ENCODE measurements around the gene PRPF31. TPM values are rescaled to one million over a fixed set of nuclear protein-coding genes. Genes with fewer than 3 reads are reported as not detected.

The PRPF31 gene
- total RNA-seq, 2 experiments from 2014 or later = 123 to 124 TPM

DNA sequence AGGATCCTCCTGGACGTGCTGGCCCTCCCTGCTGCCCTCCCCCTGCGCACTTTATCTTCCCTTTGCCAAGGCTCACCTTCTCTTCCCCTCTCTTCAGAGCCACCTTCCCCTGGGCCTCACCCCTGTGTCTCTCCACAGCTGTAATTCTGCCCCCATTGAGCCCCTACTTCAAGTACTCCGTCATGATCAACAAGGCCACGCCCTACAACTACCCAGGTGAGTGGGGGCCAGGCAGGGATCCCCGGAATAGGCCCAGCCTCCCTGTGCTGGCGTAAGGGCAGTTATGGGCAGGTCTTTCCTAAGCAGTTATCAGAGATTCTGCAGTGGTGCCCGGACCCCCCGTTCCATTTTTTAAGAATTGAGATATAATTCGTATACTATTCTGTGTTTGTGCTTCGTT is 9.8 kb upstream of the PRPF31 start:
- ChIA-PET POLR2A (no interaction called here), CTCF (interaction anchor here (0.7 kb wide), 1 partner anchor 11 kb away, joined by 4 read pairs; no protein-coding TSS in a partner anchor)

DNA sequence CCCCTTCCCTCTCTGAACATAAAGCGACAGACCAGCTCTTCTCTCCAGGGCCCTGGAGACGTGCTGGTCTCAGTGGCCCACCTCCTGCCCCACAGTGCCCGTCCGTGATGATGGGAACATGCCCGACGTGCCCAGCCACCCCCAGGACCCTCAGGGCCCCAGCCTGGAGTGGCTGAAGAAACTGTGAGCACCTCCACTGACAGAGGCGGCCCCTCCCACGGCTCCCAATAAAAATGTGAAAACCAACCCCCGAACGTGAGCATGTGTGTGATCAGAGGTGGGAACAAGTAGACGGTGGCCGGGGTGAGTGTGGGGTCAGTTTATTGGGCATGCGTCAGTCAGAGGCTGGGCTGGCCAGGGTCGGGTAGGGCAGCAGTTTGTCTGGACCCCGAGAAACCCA is 8.8 kb upstream of the PRPF31 start:
- POLR2A ChIA-PET = no interaction called here
- CTCF ChIA-PET = no interaction called here

DNA sequence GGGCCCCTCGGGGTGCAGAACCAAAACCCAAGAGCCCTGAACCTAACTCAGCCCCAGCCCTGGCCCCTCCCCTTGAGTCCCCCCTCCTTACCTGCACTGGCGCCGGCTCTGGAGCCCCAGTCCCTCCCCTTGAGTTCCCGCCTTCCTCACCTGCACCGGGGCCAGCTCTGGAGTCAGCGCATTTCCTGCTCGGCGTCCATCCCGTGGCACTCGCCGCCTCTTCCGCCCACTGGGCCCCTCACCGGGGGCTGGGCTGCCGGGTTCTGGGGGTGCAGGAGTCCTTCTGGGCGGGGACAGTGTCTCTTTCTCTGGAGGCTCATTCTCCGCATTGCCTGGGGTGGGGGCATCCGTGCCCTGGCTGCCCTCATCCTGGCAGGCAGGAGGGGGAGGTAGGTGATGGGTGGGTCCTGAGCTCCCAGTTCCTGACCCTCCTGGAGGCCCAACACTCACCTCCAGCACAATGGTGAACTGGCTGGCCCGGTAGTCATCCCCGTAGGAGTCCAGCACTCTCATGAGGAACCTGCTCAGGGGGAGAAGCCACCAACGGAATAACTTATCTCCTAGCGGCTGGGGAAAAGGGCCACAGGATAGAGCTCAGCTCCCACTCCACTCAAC is 7.6 kb upstream of the PRPF31 start:
- ChIA-PET CTCF (no interaction called here), POLR2A (no interaction called here)

DNA sequence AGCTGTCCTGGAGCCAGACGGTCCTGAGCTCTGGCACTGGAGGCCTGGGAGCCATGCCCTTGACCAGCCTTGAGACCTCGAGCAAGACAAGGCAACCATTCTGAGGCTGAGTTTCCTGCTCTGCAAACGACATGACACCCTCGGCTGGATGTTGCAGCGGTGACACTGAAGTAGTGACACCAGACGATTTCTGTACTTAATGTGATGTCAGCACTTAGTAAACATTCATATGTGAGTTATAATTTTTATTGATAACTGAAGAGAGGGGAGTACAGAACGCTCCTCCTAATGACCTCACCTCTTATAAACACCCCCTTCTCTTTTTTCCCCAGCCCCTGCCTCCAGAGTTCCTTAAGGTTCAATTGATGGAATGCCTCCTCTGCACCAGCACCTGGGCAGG is 7.1 kb upstream of the PRPF31 start:
- ChIA-PET POLR2A (no interaction called here), CTCF (no interaction called here)

DNA sequence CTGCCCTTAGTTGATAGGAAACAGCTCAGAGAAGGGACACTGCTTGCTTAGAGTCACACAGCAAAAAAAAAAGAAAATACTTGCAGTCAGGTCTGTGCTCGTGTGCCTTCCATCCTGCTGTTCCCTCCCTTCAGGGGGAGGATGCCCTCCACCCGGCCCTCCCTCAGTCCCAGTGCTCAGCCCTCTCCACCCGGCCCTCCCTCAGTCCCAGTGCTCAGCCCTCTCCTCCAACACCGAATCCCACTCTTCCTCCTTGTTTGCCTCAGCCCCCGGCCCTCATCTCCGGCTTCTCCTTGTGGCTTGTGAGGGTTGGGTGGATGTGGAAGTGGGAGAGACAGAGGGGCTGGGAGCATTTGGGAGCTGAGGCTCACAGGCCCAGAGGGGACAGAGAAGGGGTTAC is 5.9 kb upstream of the PRPF31 start:
- ChIA-PET POLR2A (no interaction called here), CTCF (no interaction called here)

DNA sequence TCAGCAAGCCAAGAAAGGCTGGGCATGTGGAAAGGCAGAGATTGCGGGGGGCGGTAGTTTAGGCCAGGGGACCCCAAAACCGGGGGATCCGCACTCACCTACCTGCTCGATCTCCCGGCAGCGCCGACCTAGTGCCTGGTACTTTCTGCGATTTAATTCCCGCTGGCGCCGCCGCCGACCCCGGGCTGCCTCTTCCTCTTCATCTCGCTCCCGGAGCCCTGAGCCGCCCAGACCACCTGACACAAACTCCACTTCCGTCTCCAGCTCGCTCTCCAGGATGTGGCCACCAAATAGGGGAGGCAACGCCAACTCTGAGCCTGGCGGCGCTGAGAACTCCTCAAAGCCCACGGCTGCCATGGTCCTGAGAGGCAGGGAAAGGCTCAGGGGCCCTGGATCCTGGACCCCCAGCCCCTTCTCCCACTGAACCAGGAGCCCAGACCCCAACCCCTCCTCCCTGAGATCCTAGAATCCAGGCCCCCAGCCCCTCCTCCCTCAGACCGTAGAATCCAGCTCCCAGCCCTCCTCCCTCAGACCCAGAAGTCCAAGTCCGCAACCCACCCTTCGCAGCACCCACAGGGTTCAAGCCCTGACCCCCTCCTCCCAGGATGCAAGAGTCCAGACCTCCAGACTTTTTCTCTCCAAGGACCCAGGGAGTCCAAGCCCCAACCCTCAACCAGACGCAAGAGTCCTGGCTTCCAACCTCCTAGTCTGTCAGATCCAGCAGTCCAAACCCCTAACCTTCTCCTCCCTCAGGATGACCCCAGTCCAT is 1.0 kb upstream of the PRPF31 start:
- ChIA-PET POLR2A (interaction anchor here (2.2 to 2.4 kb wide), 2 partner anchors 12 to 23 kb away, joined by 13 to 15 read pairs; partner anchors contain the start of genes CNOT3 and NDUFA3), CTCF (interaction anchor here (0.7 to 2.1 kb wide), 3 partner anchors 11 to 45 kb away, joined by 3 to 7 read pairs (median 5); partner anchors contain the start of gene LENG1)

DNA sequence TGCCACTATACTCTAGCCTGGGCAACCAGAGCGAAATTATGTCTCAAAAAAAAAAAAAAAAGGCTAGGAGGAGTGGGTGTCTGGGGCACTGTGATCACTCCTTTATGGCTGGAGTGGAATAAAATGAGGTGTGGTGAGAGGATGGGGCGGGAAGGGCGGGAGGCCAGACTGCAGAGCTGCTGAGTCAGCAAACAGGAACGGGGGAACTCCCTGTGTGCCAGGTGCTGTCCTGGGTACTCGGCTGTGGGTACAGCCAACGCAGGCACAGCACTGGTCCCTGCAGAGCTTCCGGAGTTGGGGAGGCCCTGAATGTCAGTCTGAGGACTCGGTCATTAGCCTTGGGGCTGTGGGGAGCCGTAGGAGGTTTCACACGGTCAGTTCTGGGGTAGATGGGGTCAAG is 5.7 kb downstream of the PRPF31 start:
- CTCF ChIA-PET = no interaction called here
- POLR2A ChIA-PET = interaction anchor here (0.6 to 0.7 kb wide), 2 partner anchors 17 to 261 kb away, joined by 3 to 7 read pairs; no protein-coding TSS in a partner anchor

DNA sequence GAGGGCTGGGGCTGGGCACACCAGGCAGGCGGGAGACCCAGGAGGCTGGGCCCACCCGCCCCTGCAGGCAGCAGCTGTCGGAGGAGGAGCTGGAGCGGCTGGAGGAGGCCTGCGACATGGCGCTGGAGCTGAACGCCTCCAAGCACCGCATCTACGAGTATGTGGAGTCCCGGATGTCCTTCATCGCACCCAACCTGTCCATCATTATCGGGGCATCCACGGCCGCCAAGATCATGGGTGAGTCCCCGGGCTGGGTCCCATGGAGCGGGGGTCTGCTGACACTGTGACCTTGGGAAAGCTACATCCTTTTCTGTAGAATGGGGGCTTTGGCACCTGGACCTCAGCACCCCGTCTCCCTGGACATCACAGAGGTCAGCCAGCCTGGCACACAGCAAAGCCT is 8.1 kb downstream of the PRPF31 start:
- ChIA-PET POLR2A (no interaction called here), CTCF (no interaction called here)

DNA sequence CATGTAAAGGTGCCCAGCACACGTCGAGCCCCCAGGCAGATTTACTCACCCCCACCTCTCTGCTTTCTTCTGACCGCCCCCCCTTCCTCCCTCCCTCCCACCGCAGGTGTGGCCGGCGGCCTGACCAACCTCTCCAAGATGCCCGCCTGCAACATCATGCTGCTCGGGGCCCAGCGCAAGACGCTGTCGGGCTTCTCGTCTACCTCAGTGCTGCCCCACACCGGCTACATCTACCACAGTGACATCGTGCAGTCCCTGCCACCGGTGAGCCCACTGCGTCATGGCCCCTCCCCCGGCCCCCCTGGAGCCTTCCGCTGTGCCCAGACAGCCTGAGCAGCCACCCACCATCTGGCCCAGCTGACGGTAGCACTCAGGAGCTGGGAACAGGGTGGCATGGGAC is 8.8 kb downstream of the PRPF31 start:
- CTCF ChIA-PET = no interaction called here
- POLR2A ChIA-PET = no interaction called here

DNA sequence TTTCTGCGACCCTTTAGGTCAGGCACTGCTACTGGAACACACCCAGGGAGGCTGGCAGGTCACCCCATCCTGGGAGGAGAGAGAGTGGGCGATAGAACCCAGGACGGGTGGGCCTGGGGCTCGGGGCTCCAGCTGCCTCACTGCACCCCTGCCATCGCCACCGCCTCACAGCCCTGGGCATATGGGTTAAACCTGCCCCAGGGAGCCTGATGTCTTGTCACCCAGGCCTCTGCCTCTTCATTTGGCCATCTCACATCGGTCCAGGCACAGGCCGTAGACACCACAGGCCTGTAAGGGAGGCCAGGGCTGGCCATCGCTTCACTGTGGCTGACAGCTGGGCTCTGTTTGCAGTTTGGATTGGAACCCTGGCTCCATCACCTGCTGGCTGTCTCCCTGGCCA is 10.2 kb downstream of the PRPF31 start:
- ChIA-PET CTCF (no interaction called here), POLR2A (no interaction called here)

DNA sequence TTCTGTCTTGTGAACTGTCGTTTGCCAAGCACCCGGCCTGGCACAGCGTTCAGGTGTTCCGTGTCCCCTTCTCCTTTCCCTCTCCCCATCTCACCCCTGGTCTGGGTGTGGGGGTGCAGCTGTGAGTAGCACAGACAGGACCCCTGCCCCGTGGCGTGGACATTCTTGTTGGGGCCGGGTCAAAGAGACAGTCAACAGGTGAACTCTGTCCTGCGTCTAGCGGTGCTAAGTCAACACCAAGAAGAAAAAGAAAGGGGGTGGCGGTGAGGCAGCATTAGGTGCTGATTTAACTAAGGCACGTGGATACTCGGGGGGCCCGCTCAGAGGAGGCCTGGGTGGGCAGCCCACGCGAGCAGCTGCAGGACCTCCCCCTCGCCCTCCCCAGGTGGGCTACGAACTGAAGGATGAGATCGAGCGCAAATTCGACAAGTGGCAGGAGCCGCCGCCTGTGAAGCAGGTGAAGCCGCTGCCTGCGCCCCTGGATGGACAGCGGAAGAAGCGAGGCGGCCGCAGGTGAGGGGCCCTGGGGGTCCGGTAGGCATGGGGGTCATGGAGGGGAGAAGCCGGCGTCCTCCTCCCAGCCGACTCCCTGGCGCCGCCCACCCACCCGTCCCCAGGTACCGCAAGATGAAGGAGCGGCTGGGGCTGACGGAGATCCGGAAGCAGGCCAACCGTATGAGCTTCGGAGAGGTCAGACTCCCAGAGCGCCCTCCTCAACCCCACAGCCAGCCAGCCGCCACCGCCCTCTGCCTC is 12.3 kb downstream of the PRPF31 start:
- ChIA-PET CTCF (no interaction called here), POLR2A (no interaction called here)

DNA sequence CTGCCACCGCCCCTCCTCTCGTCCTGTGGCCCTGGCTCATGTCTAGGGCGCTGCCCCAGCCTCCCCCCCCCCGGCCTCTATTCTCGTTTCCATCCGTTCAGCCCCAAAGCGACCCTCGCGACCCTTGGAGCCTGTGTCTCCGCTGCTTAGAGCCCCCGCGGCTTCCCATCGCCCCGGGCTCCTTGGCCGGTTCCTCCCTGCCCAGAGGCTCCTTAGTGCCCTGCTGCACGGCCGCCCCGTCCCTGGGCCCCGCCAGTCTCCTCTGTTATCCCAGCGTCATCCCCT is 12.8 kb downstream of the PRPF31 start:
- ChIA-PET CTCF (no interaction called here), POLR2A (no interaction called here)

DNA sequence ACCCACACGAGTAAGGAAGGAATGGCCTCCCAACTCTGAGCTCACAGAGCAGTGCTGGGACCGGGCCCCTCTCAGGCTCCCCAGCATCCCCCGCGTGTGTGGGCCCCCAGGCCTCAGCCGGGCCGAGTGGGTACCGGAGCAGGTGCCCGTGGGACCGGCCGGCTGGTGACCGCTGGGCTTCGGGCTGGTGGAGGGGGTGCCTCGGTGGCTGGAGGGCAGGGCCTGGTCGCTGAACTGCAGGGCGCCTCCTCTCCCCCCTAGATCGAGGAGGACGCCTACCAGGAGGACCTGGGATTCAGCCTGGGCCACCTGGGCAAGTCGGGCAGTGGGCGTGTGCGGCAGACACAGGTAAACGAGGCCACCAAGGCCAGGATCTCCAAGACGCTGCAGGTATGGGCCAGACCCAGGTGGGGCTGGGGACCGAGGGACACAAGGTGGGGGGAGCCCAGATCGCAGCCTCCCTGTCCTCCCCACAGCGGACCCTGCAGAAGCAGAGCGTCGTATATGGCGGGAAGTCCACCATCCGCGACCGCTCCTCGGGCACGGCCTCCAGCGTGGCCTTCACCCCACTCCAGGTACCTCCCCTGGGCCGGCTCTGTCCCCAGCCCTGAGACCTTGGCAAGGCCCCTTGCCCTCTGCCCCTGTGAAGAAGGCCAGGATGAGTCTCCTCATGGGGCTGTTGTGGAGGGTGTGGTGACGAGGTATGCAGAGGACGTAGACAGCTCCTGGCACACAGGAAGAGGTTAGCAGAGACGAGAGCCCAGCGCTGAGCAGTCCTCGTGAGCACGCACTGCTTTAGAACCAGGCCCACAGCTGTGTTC is 13.5 kb downstream of the PRPF31 start:
- ChIA-PET CTCF (no interaction called here), POLR2A (no interaction called here)

DNA sequence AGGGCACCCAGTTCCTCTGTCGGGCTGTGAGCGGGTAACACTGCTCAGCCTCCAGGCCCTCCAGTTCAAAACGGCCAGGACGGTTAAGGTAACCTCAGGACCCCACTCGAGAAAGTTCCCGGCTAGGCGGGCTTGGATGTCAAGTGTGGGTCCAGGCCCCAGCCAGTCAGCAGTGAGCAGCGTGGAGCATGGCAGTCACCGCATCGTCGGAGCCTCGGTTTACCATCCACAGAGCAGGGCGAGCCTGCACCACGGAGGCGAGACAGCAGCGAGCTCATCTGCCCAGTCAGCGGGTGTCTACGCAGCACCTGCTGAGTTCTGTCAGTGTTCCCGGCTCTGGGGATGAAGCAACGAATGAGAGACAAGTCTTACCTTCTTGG is 14.1 kb downstream of the PRPF31 start:
- CTCF ChIA-PET = no interaction called here

DNA sequence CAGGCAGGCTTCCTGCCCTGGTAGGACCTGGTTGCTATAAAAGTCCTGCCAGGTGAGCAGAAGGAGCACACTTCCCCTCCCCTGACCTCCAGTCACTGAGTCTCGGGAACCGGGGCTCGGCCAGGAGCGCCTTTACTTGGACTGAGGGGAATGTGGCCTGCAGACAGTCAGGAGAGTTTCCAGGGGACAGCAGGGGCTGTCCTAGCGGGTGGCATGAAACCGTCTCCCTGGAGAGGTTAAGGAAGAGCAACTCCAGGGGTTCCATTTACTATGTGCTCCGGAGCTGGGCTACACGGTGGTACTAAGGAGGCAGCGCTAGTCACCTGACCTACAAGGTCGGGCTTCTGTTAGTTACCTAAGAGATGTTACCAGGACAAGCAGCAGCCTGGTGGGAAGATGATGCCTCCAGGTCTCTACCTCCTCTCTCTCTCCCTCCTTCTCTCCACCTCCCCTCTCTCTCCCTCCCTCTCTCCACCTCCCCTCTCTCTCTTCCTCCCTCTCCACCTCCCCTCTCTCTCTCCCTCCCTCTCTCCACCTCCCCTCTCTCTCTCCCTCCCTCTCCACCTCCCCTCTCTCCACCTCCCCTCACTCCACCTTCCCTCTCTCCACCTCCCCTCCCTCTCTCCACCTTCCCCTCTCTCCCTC is 17.9 kb downstream of the PRPF31 start:
- CTCF ChIA-PET = no interaction called here
- POLR2A ChIA-PET = no interaction called here

More for the DNA sequence above, 14.1 kb downstream of the PRPF31 start:
- POLR2A ChIA-PET = no interaction called here

DNA sequence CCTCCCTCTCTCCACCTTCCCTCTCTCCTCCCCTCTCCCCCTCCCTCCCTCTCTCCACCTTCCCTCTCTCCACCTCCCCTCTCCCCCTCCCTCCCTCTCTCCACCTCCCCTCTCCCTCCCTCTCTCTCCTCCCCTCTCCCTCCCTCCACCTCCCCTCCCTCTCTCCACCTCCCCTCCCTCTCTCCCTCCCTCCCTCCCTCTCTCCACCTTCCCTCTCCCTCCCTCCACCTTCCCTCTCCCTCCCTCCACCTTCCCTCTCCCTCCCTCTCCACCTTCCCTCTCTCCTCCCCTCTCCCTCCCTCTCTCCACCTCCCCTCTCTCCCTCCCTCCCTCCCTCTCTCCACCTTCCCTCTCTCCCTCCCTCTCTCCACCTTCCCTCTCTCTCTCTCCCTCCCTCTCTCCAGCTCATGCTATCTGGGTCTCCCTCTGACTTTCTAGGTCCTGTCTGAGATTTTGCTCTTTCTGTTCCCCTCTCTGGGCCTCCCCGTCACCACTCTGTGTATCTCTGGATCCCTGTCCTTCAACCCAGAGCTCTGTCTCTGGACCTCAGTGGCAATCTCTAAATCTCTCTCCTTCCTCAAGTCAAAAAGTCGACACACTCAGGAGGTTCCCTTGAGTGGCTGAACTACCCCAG is 18.5 kb downstream of the PRPF31 start:
- CTCF ChIA-PET = no interaction called here
- POLR2A ChIA-PET = no interaction called here

DNA sequence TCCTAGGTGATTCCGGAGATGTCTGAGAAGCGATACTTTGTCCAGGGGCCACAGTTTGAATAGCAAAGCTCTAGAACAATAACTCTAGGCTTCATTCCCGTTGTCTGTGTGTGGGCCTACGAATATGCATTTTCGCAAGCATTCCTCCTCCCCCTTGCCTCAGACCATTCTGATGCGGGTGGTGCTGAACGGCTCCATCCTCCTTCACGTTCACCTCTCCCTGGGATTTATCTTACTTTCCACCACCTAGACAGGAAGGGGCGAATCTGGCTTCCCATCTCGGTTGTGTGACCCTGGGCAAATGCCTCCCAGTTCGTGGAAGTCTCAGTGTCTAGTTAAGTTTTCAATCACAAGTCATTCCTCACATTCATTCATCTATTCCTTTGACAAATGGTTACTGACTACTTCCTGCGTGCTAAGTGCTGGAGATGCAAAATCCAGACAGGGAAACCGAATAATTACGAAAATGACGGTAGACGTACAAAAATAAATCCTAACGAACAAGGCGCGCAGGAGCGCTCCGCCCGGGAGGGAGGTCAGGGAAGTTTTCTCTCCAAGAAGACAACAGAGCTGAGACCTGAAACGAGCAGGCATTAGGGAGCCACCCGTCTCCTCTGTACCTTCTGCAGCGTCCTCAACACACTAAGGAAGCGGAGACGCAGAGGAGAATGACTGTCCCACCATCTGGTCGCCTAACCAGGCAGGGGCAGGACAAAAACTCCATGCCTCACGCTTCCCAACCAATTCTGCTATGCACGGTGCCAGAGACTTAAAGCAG is 20.7 kb downstream of the PRPF31 start:
- ChIA-PET CTCF (interaction anchor here (0.5 to 1.4 kb wide), 4 partner anchors 23 to 261 kb away, joined by 3 to 7 read pairs (median 4); partner anchors contain the start of gene LENG1), POLR2A (interaction anchor here (0.9 to 3.6 kb wide), 6 partner anchors 14 to 55 kb away, joined by 3 to 15 read pairs (median 5); partner anchors contain the start of genes MBOAT7, NDUFA3, PRPF31 and TFPT)
